ENCODE measurements around the gene ASB4. TPM values are rescaled to one million over a fixed set of nuclear protein-coding genes. Genes with fewer than 3 reads are reported as not detected.

The ASB4 gene
- total RNA-seq, 8 experiments from 2014 or later = 0.13 to 0.85 (median 0.62) TPM; not detected in 4

DNA sequence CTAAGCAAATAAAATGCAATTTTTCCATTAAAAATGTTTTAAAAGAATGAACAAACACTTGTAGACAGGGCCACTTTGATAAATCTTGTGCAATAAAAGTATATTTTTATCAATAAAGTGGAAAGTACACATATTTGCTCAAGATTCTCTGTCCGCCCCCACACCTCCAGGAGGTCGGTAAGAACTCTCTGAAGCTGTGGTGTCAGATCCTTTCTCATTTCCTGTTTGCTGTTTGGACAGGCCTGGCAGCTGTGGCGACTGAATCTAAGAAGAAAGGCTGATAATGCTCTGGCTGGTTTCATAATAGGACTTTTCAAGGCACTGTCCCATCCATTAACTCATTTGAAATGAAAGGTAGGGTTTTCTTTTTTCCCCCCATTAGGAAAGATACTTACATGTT lies 15.3 kb upstream of the ASB4 start:
- Histone ChIP-seq H3K4me3 (no peak overlapping the region), H3K4me1 (replicated peaks in 1 of 2) (peaks cover 54 to 71% of the 10 kb centered on the region in 2 donors), H3K27ac (peak overlapping the region; percentile 52 to 58)
- ATAC-seq (replicated peaks in 6 of 8) = peak in 2 of 8 experiments; percentile 13 to 20
- in situ Hi-C loops (cut with MboI; ENCODE audit: low pct_unique_long_range_greater_than_20kb in 2 of 9, low sequenced_read_pairs in 9 of 9, unreplicated experiment in 9 of 9) = loop anchor here in 1 of 9 experiments (10.0 kb wide), 1 partner anchor 106 kb away; no protein-coding TSS in a partner anchor
- WGBS, 10 experiments = 14 to 50% (median 27%) methylated on average over 2 to 3 of the region's 3 CpGs; no CpG with 5 or more reads in 3 of the 10 experiments

DNA sequence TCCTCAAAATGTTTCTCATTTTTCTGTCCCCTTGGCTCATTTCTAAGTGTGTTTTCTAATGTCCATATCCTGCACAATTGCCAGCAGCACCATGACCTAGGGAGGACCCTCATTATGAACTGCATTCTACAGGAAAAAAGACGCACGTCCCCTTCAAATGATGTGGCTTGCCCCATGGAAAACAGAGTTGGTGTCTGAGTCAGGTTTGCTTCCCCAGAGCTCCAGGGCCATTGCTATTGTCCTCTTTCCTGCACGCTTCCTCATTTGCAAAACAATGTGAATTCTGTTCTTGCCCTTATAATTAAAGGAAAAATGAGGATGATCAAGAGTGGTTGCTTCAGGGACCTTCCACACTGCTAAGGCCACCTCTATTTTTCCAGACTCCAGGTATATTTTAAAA lies 14.7 kb upstream of the ASB4 start:
- in situ Hi-C loops (cut with MboI; ENCODE audit: low pct_unique_long_range_greater_than_20kb in 2 of 9, low sequenced_read_pairs in 9 of 9, unreplicated experiment in 9 of 9) = loop anchor here in 1 of 9 experiments (10.0 kb wide), 1 partner anchor 106 kb away; no protein-coding TSS in a partner anchor
- H3K4me1 ChIP-seq (replicated peaks in 1 of 2) = peaks cover 54 to 72% of the 10 kb centered on the region in 2 donors
- 9 to 81% (median 48%) methylated on average over 2 to 3 of the region's 3 CpGs; no CpG with 5 or more reads in 1 of the 10 experiments for WGBS, 10 experiments
- no peak for ATAC-seq (replicated peaks in 6 of 8)
- H3K27ac ChIP-seq = peak overlapping the region; percentile 52 to 58
- H3K4me3 ChIP-seq = no peak overlapping the region

DNA sequence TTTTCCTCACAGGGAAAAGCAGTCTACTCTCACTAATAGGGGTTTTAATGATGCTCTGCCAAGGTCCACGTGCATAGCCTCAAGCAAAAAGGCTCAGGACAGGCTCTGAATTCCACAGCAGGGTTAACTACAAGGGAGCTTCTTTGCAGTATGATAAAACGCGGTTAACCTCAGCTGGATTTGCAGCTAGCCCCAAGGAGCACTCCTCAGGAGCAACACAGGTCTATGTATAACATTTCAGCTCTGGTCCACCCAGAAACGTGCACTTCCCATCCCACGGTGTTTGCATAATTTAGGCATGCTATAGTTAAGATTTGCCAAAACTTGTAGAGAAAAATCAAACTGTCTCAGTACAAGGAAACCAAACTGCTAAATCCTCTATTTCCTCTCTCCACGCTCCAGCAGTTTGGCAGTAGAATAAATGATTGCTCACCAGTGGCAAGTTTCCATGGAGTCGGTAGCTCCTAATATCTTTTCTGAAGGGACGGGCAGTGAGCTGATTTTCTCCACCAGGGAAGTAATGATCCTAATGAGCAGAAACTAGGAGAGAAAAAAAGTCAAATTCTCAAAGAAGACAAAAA lies 13.1 kb upstream of the ASB4 start:
- Histone ChIP-seq H3K4me1 (replicated peaks in 1 of 2) (peaks cover 58 to 75% of the 10 kb centered on the region in 2 donors), H3K27ac (peak overlapping the region; percentile 1 to 25), H3K4me3 (no peak overlapping the region)
- in situ Hi-C loops (cut with MboI; ENCODE audit: low pct_unique_long_range_greater_than_20kb in 2 of 9, low sequenced_read_pairs in 9 of 9, unreplicated experiment in 9 of 9) = loop anchor here in 1 of 9 experiments (10.0 kb wide), 1 partner anchor 108 kb away; no protein-coding TSS in a partner anchor
- WGBS, 10 experiments = 0 to 46% (median 17%) methylated on average over 1 to 8 of the region's 8 CpGs; no CpG with 5 or more reads in 1 of the 10 experiments
- ATAC-seq (replicated peaks in 6 of 8) = peak in 7 of 8 experiments; percentile 7 to 91 (median 40)

DNA sequence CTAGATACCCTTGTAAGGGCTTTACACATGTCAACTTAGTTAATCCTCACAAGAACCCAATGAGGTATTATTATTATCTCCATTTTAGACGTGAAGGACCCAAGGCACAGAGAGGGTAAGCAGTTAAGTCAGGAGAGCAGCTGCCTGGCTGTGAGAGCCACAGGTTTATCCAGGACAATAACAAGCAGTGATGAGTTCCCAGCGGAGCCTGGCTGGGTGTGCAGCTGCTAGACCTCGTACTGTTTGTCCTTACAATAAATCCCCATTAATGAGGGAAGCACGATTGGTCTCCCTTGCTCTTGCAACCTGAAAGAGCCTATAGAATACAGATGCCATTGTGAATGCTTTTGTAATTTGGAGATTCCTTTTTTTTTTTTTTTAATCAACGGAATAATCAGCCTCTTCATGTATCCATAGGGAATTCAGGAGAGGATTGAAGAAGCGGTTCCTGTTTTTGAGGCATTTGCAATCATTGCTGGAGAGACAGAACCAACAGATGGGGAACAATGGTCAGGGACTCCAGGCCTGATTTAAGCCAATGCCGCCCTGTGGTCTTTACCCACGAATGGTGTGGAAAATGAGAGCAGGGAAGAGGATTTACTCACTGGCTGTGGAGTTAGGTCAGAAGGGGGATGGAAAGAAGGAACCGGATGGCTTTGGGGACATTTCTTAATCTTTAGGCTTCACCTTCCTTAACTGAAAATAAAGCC lies 12.3 kb upstream of the ASB4 start:
- peak overlapping the region in 1 of 2 donors; percentile 32 for H3K27ac ChIP-seq
- no peak overlapping the region for H3K4me3 ChIP-seq
- 15 to 100% (median 51%) methylated on average over 1 to 6 of the region's 9 CpGs; no CpG with 5 or more reads in 1 of the 10 experiments for WGBS, 10 experiments
- ATAC-seq (replicated peaks in 6 of 8) = peak in 6 of 8 experiments; percentile 4 to 62 (median 50)
- peaks cover 56 to 76% of the 10 kb centered on the region in 2 donors for H3K4me1 ChIP-seq (replicated peaks in 1 of 2)
- in situ Hi-C loops (cut with MboI; ENCODE audit: low pct_unique_long_range_greater_than_20kb in 2 of 9, low sequenced_read_pairs in 9 of 9, unreplicated experiment in 9 of 9) = loop anchor here in 1 of 9 experiments (10.0 kb wide), 1 partner anchor 109 kb away; no protein-coding TSS in a partner anchor

DNA sequence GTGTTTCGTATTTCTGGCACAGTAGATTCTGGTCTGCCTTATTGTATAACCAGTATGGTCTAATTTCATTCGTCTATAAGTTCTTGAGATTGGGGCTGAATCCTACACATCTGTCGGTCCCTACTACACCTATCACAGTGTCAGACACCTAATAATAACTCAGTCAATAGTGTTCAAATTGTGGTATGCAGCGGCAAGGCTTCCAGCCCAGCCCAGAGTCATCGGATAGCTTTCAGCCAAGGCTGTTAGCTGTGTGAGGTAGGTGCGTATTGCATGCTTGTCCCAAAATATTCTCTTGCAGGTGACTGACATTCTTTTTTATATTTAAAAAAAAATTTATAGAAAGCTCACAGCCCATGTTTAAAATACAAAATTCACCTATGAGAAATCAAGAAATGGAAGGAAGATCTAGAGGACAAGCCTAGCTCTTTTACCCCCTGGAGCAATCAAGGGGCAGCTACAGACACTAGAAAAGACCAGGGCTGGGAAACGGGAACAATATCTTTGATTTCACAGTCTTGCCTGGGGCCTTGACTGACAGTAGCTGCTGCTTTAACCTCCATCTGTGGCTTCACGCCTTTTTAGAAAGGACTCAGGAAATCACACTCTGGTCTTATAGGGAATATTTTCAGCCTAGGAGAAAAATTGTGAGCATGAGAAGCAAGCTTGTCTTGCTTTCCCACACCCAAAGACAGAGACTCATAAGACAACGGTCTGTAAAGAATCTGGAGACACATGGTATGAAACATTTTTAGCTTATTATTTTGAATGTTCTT lies 9.5 kb upstream of the ASB4 start:
- 44 to 100% (median 71%) methylated on average over 1 to 7 of the region's 9 CpGs for WGBS, 10 experiments
- H3K4me3 ChIP-seq = no peak overlapping the region
- no peak for ATAC-seq (replicated peaks in 6 of 8)
- H3K4me1 ChIP-seq (replicated peaks in 1 of 2) = peaks cover 43 to 51% of the 10 kb centered on the region in 2 donors
- no peak overlapping the region for H3K27ac ChIP-seq
- in situ Hi-C loops (cut with MboI; ENCODE audit: low pct_unique_long_range_greater_than_20kb in 2 of 9, low sequenced_read_pairs in 9 of 9, unreplicated experiment in 9 of 9) = loop anchor here in 2 of 9 experiments (10.0 to 25.0 kb wide), 2 partner anchors 111 to 1014 kb away; no protein-coding TSS in a partner anchor

DNA sequence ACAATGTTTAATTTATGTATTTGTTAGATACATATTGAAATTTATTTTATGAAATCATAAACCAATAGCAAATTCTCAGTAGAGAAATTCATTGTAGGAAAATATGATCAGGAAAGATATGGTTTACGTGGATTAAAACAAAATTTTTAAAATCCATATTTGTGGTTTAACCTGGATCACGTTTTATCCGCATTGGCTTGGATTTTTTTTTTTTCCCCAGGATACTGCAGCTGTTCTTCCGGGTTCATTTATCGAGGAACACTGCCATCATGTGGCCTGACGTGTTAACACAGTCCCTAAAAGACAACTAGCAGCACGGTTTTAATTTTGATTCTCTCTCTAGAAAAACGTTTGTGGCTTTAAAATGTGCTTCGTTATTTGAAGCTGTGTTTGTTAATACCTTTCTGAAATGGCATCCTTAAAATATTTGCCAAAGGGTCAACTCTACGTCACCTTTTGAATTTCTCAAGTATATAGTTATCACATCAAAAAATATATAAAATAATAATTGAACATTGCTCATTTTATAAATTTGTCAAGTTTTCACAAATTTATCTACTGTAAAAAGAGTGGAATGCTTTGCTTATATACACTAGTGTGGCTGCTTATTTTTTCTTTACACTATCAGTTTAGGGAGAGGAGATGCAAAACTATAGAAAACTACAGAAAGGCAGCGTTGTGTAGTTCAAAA lies 8.7 kb upstream of the ASB4 start:
- ATAC-seq (replicated peaks in 6 of 8) = peak in 7 of 8 experiments; percentile 12 to 49 (median 36)
- in situ Hi-C loops (cut with MboI; ENCODE audit: low pct_unique_long_range_greater_than_20kb in 2 of 9, low sequenced_read_pairs in 9 of 9, unreplicated experiment in 9 of 9) = loop anchor here in 2 of 9 experiments (10.0 to 25.0 kb wide), 2 partner anchors 112 to 1015 kb away; no protein-coding TSS in a partner anchor
- Histone ChIP-seq H3K4me1 (replicated peaks in 1 of 2) (peaks cover 35 to 49% of the 10 kb centered on the region in 2 donors), H3K27ac (no peak overlapping the region), H3K4me3 (no peak overlapping the region)
- 0 to 15% (median 9%) methylated on average over 3 to 11 of the region's 11 CpGs for WGBS, 10 experiments

DNA sequence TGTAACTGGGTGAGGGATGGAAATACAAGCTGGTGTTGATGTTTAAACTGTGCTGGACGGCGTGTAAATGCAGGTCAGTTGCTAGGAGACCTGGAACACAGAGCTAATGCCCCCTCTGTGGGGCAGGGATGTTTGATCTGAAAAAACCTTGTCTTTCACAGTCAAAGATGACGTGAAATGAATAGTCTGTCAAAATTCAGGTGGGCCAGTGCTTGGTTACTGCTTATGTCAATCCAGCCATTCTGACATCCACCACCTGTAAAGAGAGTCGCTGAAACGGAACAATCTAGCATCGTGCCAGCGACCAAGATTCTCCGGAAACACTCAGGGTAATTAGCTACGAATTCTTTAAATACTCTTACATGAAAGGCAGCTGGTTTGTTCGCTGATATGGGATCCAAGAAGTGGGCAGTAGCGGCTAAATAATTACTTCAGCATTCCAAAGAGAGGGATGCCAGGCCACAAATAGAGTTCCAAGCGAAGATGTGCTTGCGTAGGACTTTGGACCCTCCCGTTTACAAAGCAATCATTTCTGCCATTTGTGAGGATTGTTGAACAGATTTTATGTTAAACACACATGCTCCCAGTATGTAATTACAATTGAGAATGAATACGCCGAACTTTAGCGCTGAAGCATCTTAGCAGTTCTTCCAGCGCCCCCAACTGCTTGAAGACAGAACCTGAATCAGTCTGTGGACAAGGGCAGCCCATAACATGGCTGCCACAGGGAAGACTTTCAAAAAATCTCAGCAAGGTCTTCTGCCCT lies 7.3 kb upstream of the ASB4 start:
- WGBS, 10 experiments = 20 to 100% (median 67%) methylated on average over 1 to 16 of the region's 18 CpGs
- peak in 6 of 8 experiments; percentile 50 to 80 (median 75) for ATAC-seq (replicated peaks in 6 of 8)
- in situ Hi-C loops (cut with MboI; ENCODE audit: low pct_unique_long_range_greater_than_20kb in 2 of 9, low sequenced_read_pairs in 9 of 9, unreplicated experiment in 9 of 9) = loop anchor here in 2 of 9 experiments (10.0 to 25.0 kb wide), 2 partner anchors 114 to 1016 kb away; no protein-coding TSS in a partner anchor
- Histone ChIP-seq H3K27ac (no peak overlapping the region), H3K4me1 (replicated peaks in 1 of 2) (peaks cover 21 to 35% of the 10 kb centered on the region in 2 donors), H3K4me3 (no peak overlapping the region)

DNA sequence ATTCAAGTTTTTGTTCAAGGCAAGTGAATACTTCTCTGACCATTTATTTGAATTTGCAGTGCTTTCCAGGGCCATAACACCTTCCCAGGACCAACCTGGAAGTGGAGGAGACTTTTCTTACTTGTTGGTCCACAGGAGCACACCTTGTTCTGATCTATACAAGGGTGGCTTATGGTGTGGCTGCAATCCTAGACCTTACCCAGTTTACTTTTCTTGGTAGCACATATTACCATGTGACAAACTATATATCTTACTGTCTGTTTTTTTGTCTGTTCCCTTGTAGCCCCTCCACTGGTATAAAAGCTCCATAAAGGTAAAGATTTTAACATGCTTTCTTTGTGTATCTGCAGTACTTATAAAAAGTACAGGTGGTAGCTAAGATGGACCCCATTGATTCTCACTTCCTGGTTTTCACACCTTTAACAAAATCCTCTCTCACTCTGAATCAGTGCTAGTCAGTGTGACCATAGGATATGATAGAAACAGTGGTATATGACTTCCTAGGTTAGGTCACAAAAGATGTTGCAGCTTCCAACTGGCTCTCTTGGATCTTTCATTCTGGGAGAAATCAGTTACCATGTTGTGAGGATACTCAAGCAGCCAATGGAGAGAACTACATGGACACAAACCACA lies 5.6 kb upstream of the ASB4 start:
- Histone ChIP-seq H3K4me3 (no peak overlapping the region), H3K4me1 (replicated peaks in 1 of 2) (peaks cover 17 to 28% of the 10 kb centered on the region in 2 donors), H3K27ac (no peak overlapping the region)
- in situ Hi-C loops (cut with MboI; ENCODE audit: low pct_unique_long_range_greater_than_20kb in 2 of 9, low sequenced_read_pairs in 9 of 9, unreplicated experiment in 9 of 9) = loop anchor here in 2 of 9 experiments (10.0 to 25.0 kb wide), 2 partner anchors 115 to 1018 kb away; no protein-coding TSS in a partner anchor
- no peak for ATAC-seq (replicated peaks in 6 of 8)

DNA sequence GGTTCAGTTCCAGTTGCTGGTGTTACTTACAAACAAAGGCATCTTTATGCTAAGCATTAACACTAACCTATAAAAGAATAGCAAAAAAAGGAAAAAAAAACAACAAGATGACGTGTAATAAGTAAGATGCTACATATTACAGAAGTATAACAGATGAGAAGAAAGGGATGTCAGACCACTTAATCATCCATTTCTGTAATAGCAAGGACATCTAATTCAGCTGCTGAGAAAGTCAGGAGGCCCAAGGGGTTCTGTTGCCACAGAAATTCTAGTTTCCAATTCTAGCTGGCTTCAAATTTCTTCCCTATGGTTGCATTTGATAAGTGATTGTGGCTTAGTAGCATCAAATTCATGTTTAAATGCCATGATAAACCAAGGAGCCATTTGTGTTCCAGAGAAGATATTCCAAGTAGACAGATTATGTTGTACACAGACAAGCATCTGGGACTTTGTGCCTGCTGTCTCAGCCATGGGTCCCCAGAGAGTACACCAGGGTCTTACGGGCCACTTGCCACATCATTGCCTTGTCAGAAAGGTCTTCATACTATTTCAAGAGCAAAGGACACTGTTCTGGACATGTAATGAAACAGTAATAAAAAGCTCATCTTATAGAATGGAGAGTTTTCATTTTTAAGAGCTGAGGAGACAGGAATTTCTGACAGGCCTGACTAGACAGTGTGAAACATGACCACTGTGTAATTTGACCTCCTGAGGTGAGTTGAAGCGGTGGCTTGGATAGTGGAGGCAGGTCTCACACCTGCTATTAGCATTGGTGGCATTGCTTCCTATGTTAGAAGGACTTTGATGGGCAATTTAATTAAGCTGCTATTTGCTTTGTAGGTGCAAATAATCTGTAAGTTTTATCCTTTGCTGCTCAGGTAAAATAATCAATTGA lies 4.2 kb upstream of the ASB4 start:
- Histone ChIP-seq H3K4me3 (no peak overlapping the region), H3K27ac (no peak overlapping the region), H3K4me1 (replicated peaks in 1 of 2) (peaks cover 14 to 27% of the 10 kb centered on the region in 2 donors)
- 40 to 100% (median 83%) methylated on average over 1 to 3 of the region's 3 CpGs for WGBS, 10 experiments
- peak in 3 of 8 experiments; percentile 23 to 71 (median 51) for ATAC-seq (replicated peaks in 6 of 8)
- in situ Hi-C loops (cut with MboI; ENCODE audit: low pct_unique_long_range_greater_than_20kb in 2 of 9, low sequenced_read_pairs in 9 of 9, unreplicated experiment in 9 of 9) = loop anchor here in 2 of 9 experiments (25.0 kb wide), 1 partner anchor 1019 kb away; no protein-coding TSS in a partner anchor

DNA sequence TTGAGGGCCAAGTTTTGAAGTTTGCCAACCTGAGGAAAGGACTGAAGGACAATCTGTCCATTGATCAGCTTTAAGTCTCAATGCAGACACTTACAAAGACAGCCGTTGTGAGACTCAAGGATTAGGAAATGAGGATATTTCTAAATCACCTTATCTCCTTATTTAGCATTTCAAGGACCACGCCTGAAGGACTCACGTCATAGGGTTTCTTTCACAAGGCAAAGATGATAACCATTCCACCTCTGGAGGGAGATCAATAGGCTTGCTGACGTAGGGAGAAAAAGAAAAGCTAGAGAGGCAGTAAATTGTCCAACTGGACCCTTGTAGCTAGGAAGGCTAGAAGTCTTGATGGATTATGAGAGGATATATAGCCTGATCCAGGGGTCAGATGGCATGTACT lies 3.3 kb upstream of the ASB4 start:
- 27 to 100% (median 88%) methylated on average over 1 to 4 of the region's 4 CpGs for WGBS, 10 experiments
- Histone ChIP-seq H3K4me1 (replicated peaks in 1 of 2) (peaks cover 9 to 21% of the 10 kb centered on the region in 2 donors), H3K4me3 (no peak overlapping the region), H3K27ac (no peak overlapping the region)
- in situ Hi-C loops (cut with MboI; ENCODE audit: low pct_unique_long_range_greater_than_20kb in 2 of 9, low sequenced_read_pairs in 9 of 9, unreplicated experiment in 9 of 9) = loop anchor here in 2 of 9 experiments (25.0 kb wide), 1 partner anchor 1020 kb away; no protein-coding TSS in a partner anchor
- no peak for ATAC-seq (replicated peaks in 6 of 8)
